HG03097 (cell line): Measurements from ENCODE around the gene MKKS.
"Not testable (repeated sequence)": the region's sequence is repeated elsewhere in the genome, so short reads cannot be mapped to it uniquely, and the experiment has no call there.

Source experiments
- ATAC-seq: cut with Tn5 transposase; IDR thresholded peaks from one replicate; pipeline ENCODE4 v1.9.1; 2021; ENCODE audit not compliant: unreplicated experiment, low FRiP score

The MKKS gene

GRCh38 chr20:10417218-10417617 lies 16.8 kb downstream of the MKKS start:
- not testable (repeated sequence) for ATAC-seq

- ATAC-seq, result no peak
Measured at GRCh38 chr20:10415013-10415650, 18.9 kb downstream of the MKKS start.

- ATAC-seq, result peak; percentile 47
Measured at GRCh38 chr20:10412591-10413408, 21.2 kb downstream of the MKKS start.

GRCh38 chr20:10411673-10412072 lies 22.3 kb downstream of the MKKS start:
- ATAC-seq, result no peak

- ATAC-seq, result no peak
Measured at GRCh38 chr20:10408108-10408813, 25.8 kb downstream of the MKKS start.

GRCh38 chr20:10404959-10405530 lies 29.0 kb downstream of the MKKS start:
- ATAC-seq, result no peak

GRCh38 chr20:10404023-10404628 lies 29.9 kb downstream of the MKKS start:
- no peak for ATAC-seq

- no peak for ATAC-seq
Measured at GRCh38 chr20:10402938-10403608, 30.9 kb downstream of the MKKS start.

GRCh38 chr20:10398834-10399369 lies 35.1 kb downstream of the MKKS start:
- no peak for ATAC-seq

GRCh38 chr20:10394752-10395151 lies 39.3 kb downstream of the MKKS start:
- ATAC-seq, result not testable (repeated sequence)

GRCh38 chr20:10390709-10391108 lies 43.3 kb downstream of the MKKS start:
- ATAC-seq, result no peak

GRCh38 chr20:10388597-10388996 lies 45.4 kb downstream of the MKKS start:
- no peak for ATAC-seq

GRCh38 chr20:10387686-10388085 lies 46.3 kb downstream of the MKKS start:
- no peak for ATAC-seq

- no peak for ATAC-seq
Measured at GRCh38 chr20:10385850-10386544, 48.0 kb downstream of the MKKS start.

GRCh38 chr20:10381477-10381876 lies 52.5 kb downstream of the MKKS start:
- ATAC-seq, result no peak

- no peak for ATAC-seq
Measured at GRCh38 chr20:10379761-10380160, 54.3 kb downstream of the MKKS start.

GRCh38 chr20:10376270-10377075 lies 57.5 kb downstream of the MKKS start:
- ATAC-seq, result no peak

- ATAC-seq, result no peak
Measured at GRCh38 chr20:10375191-10375590, 58.8 kb downstream of the MKKS start.

- no peak for ATAC-seq
Measured at GRCh38 chr20:10374036-10374435, 60.0 kb downstream of the MKKS start.
